ENCODE measurements around the gene IL4I1. TPM values are rescaled to one million over a fixed set of nuclear protein-coding genes. Genes with fewer than 3 reads are reported as not detected.
A peak's percentile ranks its signal among the peaks of the same experiment; 100 is the strongest.

IL4I1 gene
- total and polyA plus RNA-seq, 10 donors = 1.1 to 20.2 (median 4.8) TPM

DNA sequence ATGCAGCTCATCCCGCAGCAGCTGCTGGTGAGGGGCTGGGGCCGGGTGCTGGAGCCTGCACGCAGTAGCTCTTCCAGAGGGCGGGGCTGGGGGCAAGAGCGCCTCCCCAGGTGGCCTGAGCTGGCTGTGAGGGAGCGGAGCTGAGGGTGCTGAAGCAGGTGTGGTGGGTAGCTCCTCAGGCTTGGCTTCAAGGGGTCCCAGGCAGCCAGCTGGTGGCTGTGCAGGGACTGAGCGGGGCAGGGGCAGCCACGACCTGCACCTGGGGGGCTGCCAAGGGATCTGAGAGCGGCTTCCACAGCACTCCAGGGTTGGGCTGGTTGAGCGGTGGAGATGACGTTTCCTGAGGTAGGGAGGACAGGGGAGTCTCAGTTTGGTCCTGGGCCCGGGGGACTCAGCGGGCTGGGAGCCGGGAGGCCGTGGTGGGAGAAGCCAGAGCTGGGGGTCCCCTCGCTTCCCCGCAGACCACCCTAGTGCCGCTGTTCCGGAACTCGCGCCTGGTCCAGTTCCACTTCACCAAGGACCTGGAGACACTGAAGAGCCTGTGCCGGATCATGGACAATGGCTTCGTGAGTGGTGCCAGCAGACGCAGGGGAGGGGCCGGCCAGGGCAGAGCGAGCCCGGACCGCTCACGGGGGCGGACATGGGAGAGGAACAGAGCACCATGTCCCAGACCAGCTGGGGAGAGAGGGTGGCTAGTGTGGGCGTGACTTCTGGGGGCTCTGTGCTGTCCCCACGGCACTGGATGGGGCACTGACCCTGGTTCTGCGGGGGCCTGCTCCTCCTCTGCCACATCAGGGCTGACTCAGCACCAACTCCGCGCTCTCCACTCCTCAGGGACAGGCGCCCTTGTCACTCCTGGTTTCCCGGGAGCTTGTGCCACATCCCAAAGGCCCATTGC lies 38.4 kb downstream of the IL4I1 start:
- Histone ChIP-seq H3K27me3 (replicated peaks in 1 of 7) (no peaks in the 10 kb centered on the region), H3K27ac (peak overlapping the region in 5 of 8 donors; percentile 7 to 78 (median 11)), H3K36me3 (peaks cover 0 to 93% (median 87%) of the 10 kb centered on the region in 6 donors), H3K4me3 (no peak overlapping the region), H3K9me3 (no peaks in the 10 kb centered on the region), H3K4me1 (peaks cover 4 to 83% (median 32%) of the 10 kb centered on the region in 6 donors)
- 81 to 92% (median 89%) methylated on average over 27 to 37 of the region's 37 CpGs for WGBS, 5 donors
- no peak for DNase-seq
- TF ChIP-seq CTCF (IDR thresholded peaks at IDR 0.05 in 8 of 11, conservative IDR thresholded peaks at IDR 0.05 in 3 of 11) (no peak), POLR2A (IDR thresholded peaks at IDR 0.05) (no peak), POLR2AphosphoS5 (IDR thresholded peaks at IDR 0.05) (peak; percentile 40 to 72 (median 59))
- intact Hi-C loops (cut with DNase I; ENCODE audit: low total_unique reads) = no loop called here

DNA sequence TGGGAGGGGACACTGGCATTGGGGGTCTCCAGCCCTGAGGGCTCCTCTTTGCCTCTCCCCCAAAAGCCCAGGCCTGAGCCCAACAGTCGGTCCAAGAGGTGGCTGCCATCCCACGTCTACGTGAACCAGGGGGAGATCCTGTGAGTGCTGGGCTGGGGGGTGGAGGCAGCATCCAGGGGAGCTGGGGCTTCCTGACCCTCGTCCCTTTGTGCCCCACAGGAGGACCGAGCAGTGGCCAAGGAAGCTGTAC lies 38.9 kb downstream of the IL4I1 start:
- 71 to 92% (median 79%) methylated on average over 3 to 5 of the region's 5 CpGs for WGBS, 5 donors
- intact Hi-C loops (cut with DNase I; ENCODE audit: low total_unique reads) = no loop called here
- H3K9me3 ChIP-seq = no peaks in the 10 kb centered on the region
- no peaks in the 10 kb centered on the region for H3K27me3 ChIP-seq (replicated peaks in 1 of 7)
- no peak overlapping the region for H3K4me3 ChIP-seq
- H3K36me3 ChIP-seq = peaks cover 0 to 87% (median 81%) of the 10 kb centered on the region in 6 donors
- peaks cover 6 to 83% (median 36%) of the 10 kb centered on the region in 6 donors for H3K4me1 ChIP-seq
- H3K27ac ChIP-seq = peak overlapping the region in 3 of 8 donors; percentile 7 to 78 (median 43)
- TF ChIP-seq POLR2A (IDR thresholded peaks at IDR 0.05) (no peak), CTCF (IDR thresholded peaks at IDR 0.05 in 8 of 11, conservative IDR thresholded peaks at IDR 0.05 in 3 of 11) (no peak), POLR2AphosphoS5 (IDR thresholded peaks at IDR 0.05) (no peak)
- no peak for DNase-seq

DNA sequence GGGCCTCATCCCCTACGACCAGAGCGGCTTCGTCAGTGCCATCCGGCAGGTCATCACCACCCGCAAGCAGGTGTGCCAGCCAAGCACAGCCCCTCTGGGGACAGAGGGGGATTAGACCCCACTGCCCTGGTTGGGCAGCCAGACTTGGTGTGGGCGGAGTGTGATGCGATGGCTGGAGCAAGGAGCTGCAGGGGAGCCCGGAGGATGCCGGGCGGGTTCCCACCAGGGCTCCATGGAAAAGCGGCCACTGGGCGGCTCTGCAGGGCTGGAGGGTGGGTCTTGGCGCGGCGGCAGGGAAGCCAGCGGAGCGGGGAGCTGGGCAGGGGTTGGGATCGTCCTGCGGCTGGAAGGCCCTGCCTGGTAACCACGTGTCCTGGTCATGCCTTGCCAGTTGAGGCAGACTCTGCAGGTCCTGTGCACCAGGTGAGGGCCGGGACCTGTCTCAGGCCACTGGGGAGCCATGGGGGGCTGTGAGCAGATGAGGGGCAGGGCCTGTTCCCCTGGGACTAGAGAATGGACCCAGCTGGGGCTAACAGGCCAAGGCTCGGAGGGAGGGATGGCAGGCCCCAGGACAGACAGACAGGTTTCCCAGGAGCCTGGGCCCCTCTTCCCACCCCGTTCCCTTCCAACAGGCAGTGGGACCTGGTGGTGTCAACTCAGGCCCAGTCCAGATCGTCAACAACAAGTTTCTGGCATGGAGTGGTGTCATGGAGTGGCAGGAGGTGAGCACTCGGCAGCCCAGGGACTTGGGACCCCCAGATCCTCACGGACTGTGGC lies 39.4 kb downstream of the IL4I1 start:
- intact Hi-C loops (cut with DNase I; ENCODE audit: low total_unique reads) = no loop called here
- Histone ChIP-seq H3K27ac (peak overlapping the region in 4 of 8 donors; percentile 7 to 78 (median 30)), H3K4me1 (peaks cover 11 to 84% (median 40%) of the 10 kb centered on the region in 6 donors), H3K36me3 (peaks cover 0 to 82% (median 76%) of the 10 kb centered on the region in 6 donors), H3K9me3 (no peaks in the 10 kb centered on the region), H3K27me3 (replicated peaks in 1 of 7) (no peaks in the 10 kb centered on the region), H3K4me3 (no peak overlapping the region)
- DNase-seq = no peak
- TF ChIP-seq CTCF (IDR thresholded peaks at IDR 0.05 in 8 of 11, conservative IDR thresholded peaks at IDR 0.05 in 3 of 11) = no peak
- peak; percentile 34 to 74 (median 47) for TF ChIP-seq POLR2AphosphoS5 (IDR thresholded peaks at IDR 0.05)
- no peak for TF ChIP-seq POLR2A (IDR thresholded peaks at IDR 0.05)
- 89 to 97% (median 93%) methylated on average over 19 to 26 of the region's 26 CpGs for WGBS, 5 donors
